ENCODE measurements around the gene ZNF32. TPM values are rescaled to one million over a fixed set of nuclear protein-coding genes. Genes with fewer than 3 reads are reported as not detected.
A peak's percentile ranks its signal among the peaks of the same experiment; 100 is the strongest.

Gene ZNF32
- total RNA-seq (10 to 100 TPM; 27.8 to 33.8 TPM), polyA plus RNA-seq (10 to 100 TPM; 21.4 to 60.8 TPM)
- long read RNA-seq, donor 1, transcript ZNF32-201 (3 exons, 1,137 nt), result major isoform, 18 of 23 reads
- long read RNA-seq, donor 1, partial matches to known transcripts, result 5 of 23 reads
- long read RNA-seq, donor 1, other reads (novel, unspliced or antisense), result 0 of 23 reads
- long read RNA-seq, donor 2, transcript ZNF32-201 (3 exons, 1,137 nt), result major isoform, 8 of 15 reads
- long read RNA-seq, donor 2, partial matches to known transcripts, result 0 of 15 reads
- long read RNA-seq, donor 2, other reads (novel, unspliced or antisense), result 5 of 15 reads
- long read RNA-seq, donor 3, transcript ZNF32-201 (3 exons, 1,137 nt), result major isoform, 15 of 20 reads
- long read RNA-seq, donor 3, partial matches to known transcripts, result 5 of 20 reads
- long read RNA-seq, donor 3, other reads (novel, unspliced or antisense), result 0 of 20 reads
- long read RNA-seq, donor 4, partial matches to known transcripts, result 0 of 4 reads
- long read RNA-seq, donor 4, other reads (novel, unspliced or antisense), result 0 of 4 reads
- long read RNA-seq, donor 5, transcript ZNF32-201 (3 exons, 1,137 nt), result major isoform, 13 of 21 reads
- long read RNA-seq, donor 5, partial matches to known transcripts, result 5 of 21 reads
- long read RNA-seq, donor 5, other reads (novel, unspliced or antisense), result 0 of 21 reads

- TF ChIP-seq CTCF (IDR thresholded peaks at IDR 0.05; ENCODE audit: control extremely low read depth, extremely low read depth), result no peak
- 0 to 1% methylated on average over 76 to 90 of the region's 90 CpGs for WGBS, 2 donors
- H3K9me3 ChIP-seq (ENCODE audit: control insufficient read depth in 4 of 4, insufficient read depth in 3 of 4, low read length in 3 of 4), result peaks cover 11 to 36% (median 26%) of the 10 kb centered on the region in 4 donors
- ATAC-seq (ENCODE audit: insufficient read depth, low FRiP score) (peak; percentile 99), DNase-seq (peak; percentile 88 to 93 (median 89))
- H3K9ac ChIP-seq (ENCODE audit: insufficient read depth in 1 of 2, low read length in 2 of 2), result peak within 1 kb of the TSS; percentile 45 to 74
- no peaks in the 10 kb centered on the region for H3K27me3 ChIP-seq (ENCODE audit: control insufficient read depth in 3 of 3, insufficient read depth in 3 of 3, low read length in 2 of 3)
- H3K4me3 ChIP-seq, result peak within 1 kb of the TSS; percentile 79
- H3K27ac ChIP-seq (ENCODE audit: low read depth in 1 of 2, low read length in 1 of 2), result peak within 1 kb of the TSS; percentile 74 to 92
- H3K4me1 ChIP-seq (ENCODE audit: control insufficient read depth in 5 of 5, insufficient read depth in 5 of 5, low read length in 5 of 5), result peaks cover 0 to 6% (median 2%) of the 10 kb centered on the region in 5 donors
- peaks cover 13 to 31% (median 28%) of the 10 kb centered on the region in 4 donors for H3K36me3 ChIP-seq (ENCODE audit: control insufficient read depth in 4 of 4, insufficient read depth in 4 of 4, low read length in 4 of 4)
These were observed at the start of gene ZNF32 for GRCh38 chr10:43648398-43649184. ZNF32 (minus strand) TSS chr10:43648881; CDS start chr10:43646133, 2,748 bp downstream.

- Histone ChIP-seq H3K4me3 (no peak overlapping the region), H3K36me3 (ENCODE audit: control insufficient read depth in 4 of 4, insufficient read depth in 4 of 4, low read length in 4 of 4) (no peaks in the 10 kb centered on the region), H3K9ac (ENCODE audit: insufficient read depth in 1 of 2, low read length in 2 of 2) (no peak overlapping the region), H3K4me1 (ENCODE audit: control insufficient read depth in 5 of 5, insufficient read depth in 5 of 5, low read length in 5 of 5) (peaks cover 4 to 34% (median 11%) of the 10 kb centered on the region in 5 donors), H3K9me3 (ENCODE audit: control insufficient read depth in 4 of 4, insufficient read depth in 3 of 4, low read length in 3 of 4) (no peaks in the 10 kb centered on the region), H3K27ac (ENCODE audit: low read depth in 1 of 2, low read length in 1 of 2) (no peak overlapping the region), H3K27me3 (ENCODE audit: control insufficient read depth in 3 of 3, insufficient read depth in 3 of 3, low read length in 2 of 3) (peaks cover 0 to 5% (median 0%) of the 10 kb centered on the region in 3 donors)
- 36 to 44% methylated on average over 9 of the region's 9 CpGs for WGBS, 2 donors
- no peak for TF ChIP-seq CTCF (IDR thresholded peaks at IDR 0.05; ENCODE audit: control extremely low read depth, extremely low read depth)
- ATAC-seq (ENCODE audit: insufficient read depth, low FRiP score) (peak; percentile 8), DNase-seq (peak in 1 of 3 donors; percentile 37)
These were observed 49.5 kb upstream of the ZNF32 start for GRCh38 chr10:43698156-43698555.

- Histone ChIP-seq H3K36me3 (ENCODE audit: control insufficient read depth in 4 of 4, insufficient read depth in 4 of 4, low read length in 4 of 4) (no peaks in the 10 kb centered on the region), H3K9ac (ENCODE audit: insufficient read depth in 1 of 2, low read length in 2 of 2) (no peak overlapping the region), H3K4me3 (no peak overlapping the region), H3K4me1 (ENCODE audit: control insufficient read depth in 5 of 5, insufficient read depth in 5 of 5, low read length in 5 of 5) (peaks cover 4 to 43% (median 11%) of the 10 kb centered on the region in 5 donors), H3K27me3 (ENCODE audit: control insufficient read depth in 3 of 3, insufficient read depth in 3 of 3, low read length in 2 of 3) (peaks cover 0 to 11% (median 0%) of the 10 kb centered on the region in 3 donors), H3K9me3 (ENCODE audit: control insufficient read depth in 4 of 4, insufficient read depth in 3 of 4, low read length in 3 of 4) (no peaks in the 10 kb centered on the region), H3K27ac (ENCODE audit: low read depth in 1 of 2, low read length in 1 of 2) (peak overlapping the region in 1 of 2 donors; percentile 52)
- WGBS, 2 donors, result 68 to 70% methylated on average over 11 of the region's 11 CpGs
- DNase-seq, result no peak
- no peak for TF ChIP-seq CTCF (IDR thresholded peaks at IDR 0.05; ENCODE audit: control extremely low read depth, extremely low read depth)
- ATAC-seq (ENCODE audit: insufficient read depth, low FRiP score), result no peak
These were observed 48.3 kb upstream of the ZNF32 start for GRCh38 chr10:43696909-43697483.

Data from lung (tissue), 16 donors.